ENCODE measurements around the gene CD247. TPM values are rescaled to one million over a fixed set of nuclear protein-coding genes. Genes with fewer than 3 reads are reported as not detected.
A peak's percentile ranks its signal among the peaks of the same experiment; 100 is the strongest.

The CD247 gene
- polyA plus RNA-seq, 3 donors from 2014 or later, result 1,122 to 1,466 (median 1,335) TPM

GRCh38 chr1:167499664-167500101 lies 18.6 kb downstream of the CD247 start:
- Mint-ChIP-seq H3K4me3 (peak overlapping the region; percentile 52 to 85 (median 74)), H3K27me3 (ENCODE audit: low read depth in 3 of 3) (peaks cover 6 to 71% (median 67%) of the 10 kb centered on the region in 3 donors), H3K4me1 (peaks cover 100% of the 10 kb centered on the region in 2 donors), H3K9me3 (no peaks in the 10 kb centered on the region), H3K36me3 (peaks cover 66 to 72% (median 69%) of the 10 kb centered on the region in 3 donors), H3K27ac (peak overlapping the region; percentile 95 to 100 (median 98))
- peak in 1 of 3 donors; percentile 40 for DNase-seq

- peaks cover 6 to 71% (median 70%) of the 10 kb centered on the region in 3 donors for H3K27me3 Mint-ChIP-seq (ENCODE audit: low read depth in 3 of 3)
- no peaks in the 10 kb centered on the region for H3K9me3 Mint-ChIP-seq
- peak in 1 of 3 donors; percentile 41 for DNase-seq
- peaks cover 62 to 72% (median 65%) of the 10 kb centered on the region in 3 donors for H3K36me3 Mint-ChIP-seq
- H3K27ac Mint-ChIP-seq, result peak overlapping the region; percentile 95 to 100 (median 98)
- peaks cover 100% of the 10 kb centered on the region in 2 donors for H3K4me1 Mint-ChIP-seq
- H3K4me3 Mint-ChIP-seq, result peak overlapping the region; percentile 52 to 85 (median 74)
Observed at GRCh38 chr1:167499106-167499505, 19.2 kb downstream of the CD247 start.

- Mint-ChIP-seq H3K27ac (peak overlapping the region; percentile 95 to 100 (median 98)), H3K36me3 (peaks cover 49 to 62% (median 53%) of the 10 kb centered on the region in 3 donors), H3K4me3 (peak overlapping the region; percentile 41 to 85 (median 74))
Observed at GRCh38 chr1:167496797-167497619, 21.3 kb downstream of the CD247 start.

GRCh38 chr1:167493372-167493771 lies 25.0 kb downstream of the CD247 start:
- Mint-ChIP-seq H3K27me3 (ENCODE audit: low read depth in 3 of 3) (peaks cover 22 to 79% (median 79%) of the 10 kb centered on the region in 3 donors), H3K4me1 (peaks cover 97 to 100% of the 10 kb centered on the region in 2 donors), H3K9me3 (no peaks in the 10 kb centered on the region), H3K4me3 (peak overlapping the region; percentile 77 to 91 (median 85)), H3K36me3 (peaks cover 38 to 66% (median 51%) of the 10 kb centered on the region in 3 donors), H3K27ac (peak overlapping the region; percentile 95 to 100 (median 98))
- no peak for DNase-seq

More at GRCh38 chr1:167496797-167497619, 21.3 kb downstream of the CD247 start:
- no peak for DNase-seq
- H3K9me3 Mint-ChIP-seq, result no peaks in the 10 kb centered on the region
- H3K4me1 Mint-ChIP-seq, result peaks cover 100% of the 10 kb centered on the region in 2 donors
- peaks cover 9 to 74% (median 68%) of the 10 kb centered on the region in 3 donors for H3K27me3 Mint-ChIP-seq (ENCODE audit: low read depth in 3 of 3)

GRCh38 chr1:167492481-167492910 lies 25.8 kb downstream of the CD247 start:
- peaks cover 19 to 80% (median 77%) of the 10 kb centered on the region in 3 donors for H3K27me3 Mint-ChIP-seq (ENCODE audit: low read depth in 3 of 3)
- peaks cover 97 to 100% of the 10 kb centered on the region in 2 donors for H3K4me1 Mint-ChIP-seq
- H3K4me3 Mint-ChIP-seq, result peak overlapping the region; percentile 77 to 91 (median 85)
- H3K27ac Mint-ChIP-seq, result peak overlapping the region; percentile 95 to 100 (median 98)
- peaks cover 32 to 64% (median 51%) of the 10 kb centered on the region in 3 donors for H3K36me3 Mint-ChIP-seq
- peak; percentile 66 to 76 (median 69) for DNase-seq
- H3K9me3 Mint-ChIP-seq, result no peaks in the 10 kb centered on the region

- peak; percentile 74 to 80 (median 77) for DNase-seq
- peaks cover 17 to 84% (median 77%) of the 10 kb centered on the region in 3 donors for H3K27me3 Mint-ChIP-seq (ENCODE audit: low read depth in 3 of 3)
- H3K27ac Mint-ChIP-seq, result peak overlapping the region; percentile 95 to 100 (median 98)
- peaks cover 97 to 100% of the 10 kb centered on the region in 2 donors for H3K4me1 Mint-ChIP-seq
- H3K36me3 Mint-ChIP-seq, result peaks cover 26 to 61% (median 46%) of the 10 kb centered on the region in 3 donors
- H3K9me3 Mint-ChIP-seq, result no peaks in the 10 kb centered on the region
- peak overlapping the region; percentile 77 to 91 (median 85) for H3K4me3 Mint-ChIP-seq
Observed at GRCh38 chr1:167491586-167492461, 26.5 kb downstream of the CD247 start.

GRCh38 chr1:167490765-167491164 lies 27.6 kb downstream of the CD247 start:
- H3K9me3 Mint-ChIP-seq, result no peaks in the 10 kb centered on the region
- peaks cover 97 to 100% of the 10 kb centered on the region in 2 donors for H3K4me1 Mint-ChIP-seq
- no peak for DNase-seq
- H3K27me3 Mint-ChIP-seq (ENCODE audit: low read depth in 3 of 3), result peaks cover 27 to 89% (median 82%) of the 10 kb centered on the region in 3 donors
- peak overlapping the region; percentile 95 to 100 (median 98) for H3K27ac Mint-ChIP-seq
- peak overlapping the region; percentile 84 to 91 (median 88) for H3K4me3 Mint-ChIP-seq
- peaks cover 17 to 54% (median 45%) of the 10 kb centered on the region in 3 donors for H3K36me3 Mint-ChIP-seq

- Mint-ChIP-seq H3K27me3 (ENCODE audit: low read depth in 3 of 3) (peaks cover 34 to 89% (median 83%) of the 10 kb centered on the region in 3 donors), H3K36me3 (peaks cover 13 to 45% (median 43%) of the 10 kb centered on the region in 3 donors), H3K4me1 (peaks cover 97 to 100% of the 10 kb centered on the region in 2 donors), H3K27ac (peak overlapping the region; percentile 95 to 100 (median 98)), H3K4me3 (peak overlapping the region; percentile 83 to 91 (median 87)), H3K9me3 (no peaks in the 10 kb centered on the region)
- peak; percentile 84 for DNase-seq
Observed at GRCh38 chr1:167489571-167490340, 28.6 kb downstream of the CD247 start.

- H3K27me3 Mint-ChIP-seq (ENCODE audit: low read depth in 3 of 3), result peaks cover 34 to 91% (median 83%) of the 10 kb centered on the region in 3 donors
- peak in 2 of 3 donors; percentile 40 to 43 for DNase-seq
Observed at GRCh38 chr1:167488786-167489185, 29.5 kb downstream of the CD247 start.

GRCh38 chr1:167487614-167488013 lies 30.7 kb downstream of the CD247 start:
- peak in 1 of 3 donors; percentile 11 for DNase-seq
- H3K27me3 Mint-ChIP-seq (ENCODE audit: low read depth in 3 of 3), result peaks cover 38 to 95% (median 85%) of the 10 kb centered on the region in 3 donors
- peaks cover 97 to 100% of the 10 kb centered on the region in 2 donors for H3K4me1 Mint-ChIP-seq
- no peaks in the 10 kb centered on the region for H3K9me3 Mint-ChIP-seq
- H3K36me3 Mint-ChIP-seq, result peaks cover 19 to 52% (median 44%) of the 10 kb centered on the region in 3 donors
- H3K27ac Mint-ChIP-seq, result peak overlapping the region; percentile 95 to 100 (median 98)
- peak overlapping the region; percentile 84 to 92 (median 87) for H3K4me3 Mint-ChIP-seq

More at GRCh38 chr1:167488786-167489185, 29.5 kb downstream of the CD247 start:
- Mint-ChIP-seq H3K36me3 (peaks cover 17 to 49% (median 41%) of the 10 kb centered on the region in 3 donors), H3K9me3 (no peaks in the 10 kb centered on the region), H3K4me1 (peaks cover 97 to 100% of the 10 kb centered on the region in 2 donors), H3K27ac (peak overlapping the region; percentile 95 to 100 (median 98)), H3K4me3 (peak overlapping the region; percentile 84 to 92 (median 87))

GRCh38 chr1:167486090-167486824 lies 32.1 kb downstream of the CD247 start:
- Mint-ChIP-seq H3K27ac (peak overlapping the region; percentile 95 to 100 (median 98)), H3K36me3 (peaks cover 26 to 47% (median 46%) of the 10 kb centered on the region in 3 donors), H3K4me3 (peak overlapping the region; percentile 84 to 92 (median 87)), H3K9me3 (no peaks in the 10 kb centered on the region), H3K27me3 (ENCODE audit: low read depth in 3 of 3) (peaks cover 35 to 92% (median 87%) of the 10 kb centered on the region in 3 donors), H3K4me1 (peaks cover 97 to 100% of the 10 kb centered on the region in 2 donors)
- DNase-seq, result peak; percentile 91 to 93 (median 92)
